MCF 10A (cell line): ENCODE measurements around the gene USB1. TPM values are rescaled to one million over a fixed set of nuclear protein-coding genes. Genes with fewer than 3 reads are reported as not detected.

Experiments
- BruUV-seq: library from RNA; stranded (reverse); fragments of 400-500 nt; replicated peaks from 2 replicates; lab custom pipeline; 2021; lab: Mats Ljungman, UMichigan
- CTCF ChIA-PET: fragments of 300-600 bp; sonication (Branson Sonifier 250); formaldehyde crosslinking; extraction: SDS; loops from one replicate; lab custom pipeline; 2021; ENCODE audit warnings: antibody characterized with exemption, inconsistent platforms; lab: Yijun Ruan, JAX
- POLR2A ChIA-PET: fragments of 300-600, 350-650 bp; sonication (Branson Sonifier 250); formaldehyde crosslinking; extraction: SDS; loops from one replicate; lab custom pipeline; 2020; ENCODE audit warnings: antibody characterized with exemption, inconsistent platforms; lab: Yijun Ruan, JAX
- DNase-seq: peaks from one replicate; pipeline ENCODE4 v3.0.0-alpha.2; 2018; ENCODE audit not compliant: unreplicated experiment
- H3K27ac Mint-ChIP-seq: one replicate; pipeline ENCODE4 v1.8.0; 2022; ENCODE audit warnings: mild to moderate bottlenecking, low read depth, mixed read lengths; ENCODE audit not compliant: unreplicated experiment
- H3K27me3 Mint-ChIP-seq: one replicate; pipeline ENCODE4 v1.8.0; 2022; ENCODE audit warnings: mixed read lengths; ENCODE audit not compliant: insufficient read depth, unreplicated experiment
- H3K36me3 Mint-ChIP-seq: one replicate; pipeline ENCODE4 v1.8.0; 2022; ENCODE audit warnings: mild to moderate bottlenecking, moderate library complexity, mixed read lengths; ENCODE audit not compliant: insufficient read depth, unreplicated experiment
- H3K4me1 Mint-ChIP-seq: one replicate; pipeline ENCODE4 v1.8.0; 2022; ENCODE audit warnings: mixed read lengths; ENCODE audit not compliant: insufficient read depth, unreplicated experiment
- H3K4me3 Mint-ChIP-seq: one replicate; pipeline ENCODE4 v1.8.0; 2022; ENCODE audit warnings: mild to moderate bottlenecking, moderate library complexity, mixed read lengths; ENCODE audit not compliant: unreplicated experiment
- H3K9me3 Mint-ChIP-seq: one replicate; pipeline ENCODE4 v1.8.0; 2022; ENCODE audit warnings: mixed read lengths; ENCODE audit not compliant: unreplicated experiment
- intact Hi-C: fragments of 100-400 bp; cut with micrococcal nuclease; formaldehyde crosslinking; loops from 2 replicates; pipeline ENCODE4 v1.14.1; 2022
- total RNA-seq: library from RNA; stranded (reverse); gene quantifications from 2 replicates; pipeline ENCODE4 v1.2.3, GENCODE V29; 2022
- TF ChIP-seq, protein P1 (sequence below): fragments of 200-600 bp; IDR thresholded peaks from one replicate; pipeline ENCODE4 v1.8.0; 2022; ENCODE audit warnings: antibody characterized with exemption, mild to moderate bottlenecking; ENCODE audit not compliant: unreplicated experiment

USB1 gene
- total RNA-seq, 1 experiment from 2014 or later = 49.2 TPM

- no peaks in the 10 kb centered on the region for H3K36me3 Mint-ChIP-seq
- intact Hi-C loops = no loop called here
- POLR2A ChIA-PET = no interaction called here
- H3K4me1 Mint-ChIP-seq = peaks cover 10% of the 10 kb centered on the region
- TF ChIP-seq, protein P1, sequence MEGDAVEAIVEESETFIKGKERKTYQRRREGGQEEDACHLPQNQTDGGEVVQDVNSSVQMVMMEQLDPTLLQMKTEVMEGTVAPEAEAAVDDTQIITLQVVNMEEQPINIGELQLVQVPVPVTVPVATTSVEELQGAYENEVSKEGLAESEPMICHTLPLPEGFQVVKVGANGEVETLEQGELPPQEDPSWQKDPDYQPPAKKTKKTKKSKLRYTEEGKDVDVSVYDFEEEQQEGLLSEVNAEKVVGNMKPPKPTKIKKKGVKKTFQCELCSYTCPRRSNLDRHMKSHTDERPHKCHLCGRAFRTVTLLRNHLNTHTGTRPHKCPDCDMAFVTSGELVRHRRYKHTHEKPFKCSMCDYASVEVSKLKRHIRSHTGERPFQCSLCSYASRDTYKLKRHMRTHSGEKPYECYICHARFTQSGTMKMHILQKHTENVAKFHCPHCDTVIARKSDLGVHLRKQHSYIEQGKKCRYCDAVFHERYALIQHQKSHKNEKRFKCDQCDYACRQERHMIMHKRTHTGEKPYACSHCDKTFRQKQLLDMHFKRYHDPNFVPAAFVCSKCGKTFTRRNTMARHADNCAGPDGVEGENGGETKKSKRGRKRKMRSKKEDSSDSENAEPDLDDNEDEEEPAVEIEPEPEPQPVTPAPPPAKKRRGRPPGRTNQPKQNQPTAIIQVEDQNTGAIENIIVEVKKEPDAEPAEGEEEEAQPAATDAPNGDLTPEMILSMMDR = no peak
- CTCF ChIA-PET = interaction anchor here (0.6 kb wide), 1 partner anchor 8 kb away, joined by 3 read pairs; no protein-coding TSS in a partner anchor
- H3K9me3 Mint-ChIP-seq = no peaks in the 10 kb centered on the region
- no peak overlapping the region for H3K27ac Mint-ChIP-seq
- H3K4me3 Mint-ChIP-seq = no peak overlapping the region
- DNase-seq = no peak
- no peaks in the 10 kb centered on the region for H3K27me3 Mint-ChIP-seq
- BruUV-seq = no TSS peak
Observed at GRCh38 chr16:57957673-57958392, 43.4 kb upstream of the USB1 start.

GRCh38 chr16:57958544-57958943, 42.7 kb upstream of the USB1 start:
- TF ChIP-seq, protein P1 = no peak
- intact Hi-C loops = no loop called here
- Mint-ChIP-seq H3K4me1 (peaks cover 10% of the 10 kb centered on the region), H3K36me3 (no peaks in the 10 kb centered on the region), H3K27ac (no peak overlapping the region), H3K9me3 (no peaks in the 10 kb centered on the region), H3K4me3 (no peak overlapping the region), H3K27me3 (no peaks in the 10 kb centered on the region)
- DNase-seq = no peak
- ChIA-PET CTCF (interaction anchor here (1.1 kb wide), 1 partner anchor 33 kb away, joined by 3 read pairs; no protein-coding TSS in a partner anchor), POLR2A (no interaction called here)
- BruUV-seq = no TSS peak

DNA sequence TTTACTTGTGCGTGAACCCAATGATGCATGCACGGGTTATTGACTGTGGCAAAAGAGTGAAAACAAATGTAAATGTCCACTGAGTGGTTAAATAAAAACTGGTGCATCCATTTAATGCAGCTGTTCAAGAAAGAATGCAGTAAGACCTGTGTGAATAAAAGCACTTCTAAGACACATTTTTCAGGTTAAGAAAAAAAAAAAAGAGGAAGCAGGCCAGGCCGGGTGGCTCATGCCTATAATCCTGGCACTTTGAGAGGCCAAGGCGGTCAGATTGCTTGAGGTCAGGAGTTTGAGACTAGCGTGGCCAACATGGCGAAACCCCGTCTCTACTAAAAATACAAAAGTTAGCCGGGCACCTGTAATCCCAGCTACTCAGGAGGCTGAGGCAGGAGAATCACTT, 42.1 kb upstream of the USB1 start:
- Mint-ChIP-seq H3K27ac (no peak overlapping the region), H3K9me3 (no peaks in the 10 kb centered on the region), H3K4me1 (peaks cover 10% of the 10 kb centered on the region), H3K4me3 (no peak overlapping the region), H3K27me3 (no peaks in the 10 kb centered on the region), H3K36me3 (no peaks in the 10 kb centered on the region)
- no peak for DNase-seq
- TF ChIP-seq, protein P1 = no peak
- no TSS peak for BruUV-seq
- intact Hi-C loops = no loop called here
- ChIA-PET POLR2A (no interaction called here), CTCF (interaction anchor here (1.1 kb wide), 1 partner anchor 32 kb away, joined by 3 read pairs; no protein-coding TSS in a partner anchor)

GRCh38 chr16:57959804-57960203, 41.4 kb upstream of the USB1 start:
- no TSS peak for BruUV-seq
- DNase-seq = no peak
- TF ChIP-seq, protein P1 = no peak
- Mint-ChIP-seq H3K27me3 (no peaks in the 10 kb centered on the region), H3K4me1 (peaks cover 10% of the 10 kb centered on the region), H3K9me3 (no peaks in the 10 kb centered on the region), H3K36me3 (no peaks in the 10 kb centered on the region), H3K4me3 (no peak overlapping the region), H3K27ac (no peak overlapping the region)
- ChIA-PET POLR2A (no interaction called here), CTCF (interaction anchor here (0.7 kb wide), 1 partner anchor 61 kb away, joined by 4 read pairs; no protein-coding TSS in a partner anchor)
- intact Hi-C loops = no loop called here
